GM12878 (cell line): ENCODE data around the gene CGB5. TPM values are rescaled to one million over a fixed set of nuclear protein-coding genes. Genes with fewer than 3 reads are reported as not detected.

Source experiments
- CEBPB ChIP-seq, 2 experiments: fragments of 150-350 bp in 1 of 2; IDR thresholded peaks; 2 replicates each; pipeline ENCODE4 v1.6.1; 2012 to 2014; ENCODE audit warnings: low read depth in 2 of 2, low read length in 2 of 2, borderline replicate concordance in 1 of 2, inconsistent platforms in 1 of 2
- CREM ChIP-seq: IDR thresholded peaks from 2 replicates; pipeline ENCODE4 v1.6.1; 2014; ENCODE audit warnings: antibody characterized with exemption, low read depth
- IKZF2 ChIP-seq, 2 experiments: fragments of 450-650 bp; IDR thresholded peaks; 2 replicates each; pipeline ENCODE4 v1.6.1; 2017; ENCODE audit warnings: mild to moderate bottlenecking in 2 of 2, moderate library complexity in 2 of 2
- KLF5 ChIP-seq: fragments of 450-650 bp; IDR thresholded peaks from 2 replicates; pipeline ENCODE4 v1.6.1; 2014; ENCODE audit warnings: mild to moderate bottlenecking; ENCODE audit not compliant: partially characterized antibody
- RCOR1 ChIP-seq: conservative IDR thresholded peaks from 2 replicates; pipeline ENCODE4 v1.6.1; 2012; ENCODE audit warnings: low read depth, low read length, improper control_type of control experiment
- SMAD5 ChIP-seq: IDR thresholded peaks from 2 replicates; pipeline ENCODE4 v1.6.1; 2016; ENCODE audit warnings: antibody characterized with exemption, low read depth
- SMC3 ChIP-seq: IDR thresholded peaks from 2 replicates; pipeline ENCODE4 v1.6.1; 2011; ENCODE audit warnings: low read length, improper control_type of control experiment, borderline replicate concordance
- SP1 ChIP-seq: IDR thresholded peaks from one replicate; pipeline ENCODE4 v1.6.1; 2011; ENCODE audit warnings: low read depth, low read length
- polyA plus RNA-seq, 11 experiments: library from polyadenylated mRNA; depleted of rRNA in 4 of 11; unstranded in 6 of 11; stranded (reverse) in 5 of 11; fragments of >200 nt; fragmentation: Nextera tagmentation in 4 of 11; fragmentation: Illumina TruSeq in 1 of 11; extraction: Ambion mirVana in 4 of 11; extraction: Trizol in 1 of 11; gene quantifications; 1 replicate in 1 of 11; 2 replicates in 10 of 11; pipeline versions ENCODE4 v1.2.1 to v1.2.3, GENCODE V29; 2011 to 2016; ENCODE audit warnings: inconsistent platforms in 2 of 11, missing spikeins in 2 of 11, low read depth in 1 of 11
- total RNA-seq, 4 experiments: library from RNA; depleted of rRNA in 3 of 4; stranded (reverse); fragments of >200 nt in 3 of 4; fragmentation: Illumina TruSeq in 1 of 4; extraction: Trizol in 1 of 4; gene quantifications; 2 replicates each; pipeline versions ENCODE4 v1.2.1 to v1.2.3, GENCODE V29; 2013 to 2021
- TF ChIP-seq, protein P1 (sequence below): fragments of 450-650 bp; IDR thresholded peaks from 2 replicates; pipeline ENCODE4 v1.6.1; 2016; ENCODE audit warnings: mild to moderate bottlenecking, moderate library complexity, borderline replicate concordance
- TF ChIP-seq, protein P2 (sequence below): IDR thresholded peaks from 2 replicates; pipeline ENCODE4 v1.6.1; 2012; ENCODE audit warnings: low read length, inconsistent platforms
- TF ChIP-seq, protein P3 (sequence below): fragments of 450-650 bp; formaldehyde crosslinking; IDR thresholded peaks from 2 replicates; pipeline ENCODE4 v1.4.0; 2020; ENCODE audit warnings: mild to moderate bottlenecking, moderate library complexity
- TF ChIP-seq, protein P4 (sequence below): fragments of 450-650 bp; IDR thresholded peaks from 2 replicates; pipeline ENCODE4 v1.6.1; 2017; ENCODE audit warnings: mild to moderate bottlenecking, moderate library complexity
- TF ChIP-seq, protein P5 (sequence below): fragments of 450-650 bp; IDR thresholded peaks from 2 replicates; pipeline ENCODE4 v1.6.1; 2017; ENCODE audit warnings: low read depth, mild to moderate bottlenecking, moderate library complexity

Gene CGB5
- total and polyA plus RNA-seq, 10 of the 15 experiments (the other 5 are each of a cell fraction or from before 2014, with no cell fraction given): not detected

DNA sequence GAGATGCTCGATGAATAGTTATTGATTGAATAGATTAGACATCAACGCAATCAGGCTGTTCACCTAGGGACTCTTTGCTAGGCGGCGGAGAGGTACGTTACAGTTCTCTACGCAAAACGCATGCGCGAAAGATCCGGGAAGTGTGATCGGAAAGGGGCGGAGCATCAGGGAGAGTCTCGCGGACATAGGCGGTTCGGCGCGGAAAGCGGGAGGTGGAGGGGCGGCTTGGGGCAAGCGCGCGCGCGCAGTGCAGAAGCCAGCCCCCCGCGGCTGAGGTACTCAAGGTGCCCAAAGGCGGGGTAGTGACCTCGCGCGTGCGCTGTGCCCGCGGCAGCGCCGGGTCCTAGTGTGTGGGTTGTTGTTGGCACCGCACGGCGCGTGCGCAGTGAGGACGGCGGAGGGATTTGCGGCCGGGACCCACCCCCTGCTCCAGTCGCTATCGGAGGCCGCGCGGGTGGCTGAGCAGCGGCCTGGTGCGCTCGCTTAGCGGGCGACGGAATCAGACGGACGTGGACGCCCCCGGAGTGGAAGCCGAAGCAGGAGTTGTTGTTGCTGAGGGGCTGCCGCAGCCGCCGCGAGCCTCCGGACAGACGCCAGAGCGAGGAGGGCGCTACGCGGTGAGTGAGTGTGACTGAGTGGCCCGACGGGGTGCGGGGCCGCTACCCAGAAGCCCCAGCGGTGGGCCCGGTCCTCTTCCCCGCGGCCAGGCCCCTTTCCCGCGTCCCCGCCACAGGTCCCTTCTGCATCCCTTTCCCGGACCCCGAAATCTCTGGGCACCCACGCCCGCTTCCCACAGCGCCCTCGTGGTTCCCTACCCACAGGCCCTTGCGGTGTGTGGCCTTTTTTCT lies 41.6 kb downstream of the CGB5 start, which contains the start of gene SNRNP70 (continued):
- no peak for TF ChIP-seq SMC3
- TF ChIP-seq CEBPB (IDR thresholded peaks at IDR 0.05; ENCODE audit: borderline replicate concordance in 1 of 2, low read depth in 2 of 2, low read length in 2 of 2): no peak
- TF ChIP-seq, protein P1, sequence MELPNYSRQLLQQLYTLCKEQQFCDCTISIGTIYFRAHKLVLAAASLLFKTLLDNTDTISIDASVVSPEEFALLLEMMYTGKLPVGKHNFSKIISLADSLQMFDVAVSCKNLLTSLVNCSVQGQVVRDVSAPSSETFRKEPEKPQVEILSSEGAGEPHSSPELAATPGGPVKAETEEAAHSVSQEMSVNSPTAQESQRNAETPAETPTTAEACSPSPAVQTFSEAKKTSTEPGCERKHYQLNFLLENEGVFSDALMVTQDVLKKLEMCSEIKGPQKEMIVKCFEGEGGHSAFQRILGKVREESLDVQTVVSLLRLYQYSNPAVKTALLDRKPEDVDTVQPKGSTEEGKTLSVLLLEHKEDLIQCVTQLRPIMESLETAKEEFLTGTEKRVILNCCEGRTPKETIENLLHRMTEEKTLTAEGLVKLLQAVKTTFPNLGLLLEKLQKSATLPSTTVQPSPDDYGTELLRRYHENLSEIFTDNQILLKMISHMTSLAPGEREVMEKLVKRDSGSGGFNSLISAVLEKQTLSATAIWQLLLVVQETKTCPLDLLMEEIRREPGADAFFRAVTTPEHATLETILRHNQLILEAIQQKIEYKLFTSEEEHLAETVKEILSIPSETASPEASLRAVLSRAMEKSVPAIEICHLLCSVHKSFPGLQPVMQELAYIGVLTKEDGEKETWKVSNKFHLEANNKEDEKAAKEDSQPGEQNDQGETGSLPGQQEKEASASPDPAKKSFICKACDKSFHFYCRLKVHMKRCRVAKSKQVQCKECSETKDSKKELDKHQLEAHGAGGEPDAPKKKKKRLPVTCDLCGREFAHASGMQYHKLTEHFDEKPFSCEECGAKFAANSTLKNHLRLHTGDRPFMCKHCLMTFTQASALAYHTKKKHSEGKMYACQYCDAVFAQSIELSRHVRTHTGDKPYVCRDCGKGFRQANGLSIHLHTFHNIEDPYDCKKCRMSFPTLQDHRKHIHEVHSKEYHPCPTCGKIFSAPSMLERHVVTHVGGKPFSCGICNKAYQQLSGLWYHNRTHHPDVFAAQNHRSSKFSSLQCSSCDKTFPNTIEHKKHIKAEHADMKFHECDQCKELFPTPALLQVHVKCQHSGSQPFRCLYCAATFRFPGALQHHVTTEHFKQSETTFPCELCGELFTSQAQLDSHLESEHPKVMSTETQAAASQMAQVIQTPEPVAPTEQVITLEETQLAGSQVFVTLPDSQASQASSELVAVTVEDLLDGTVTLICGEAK: peak; percentile 50; the same call in 1 of the 2 replicates
- TF ChIP-seq, protein P2, sequence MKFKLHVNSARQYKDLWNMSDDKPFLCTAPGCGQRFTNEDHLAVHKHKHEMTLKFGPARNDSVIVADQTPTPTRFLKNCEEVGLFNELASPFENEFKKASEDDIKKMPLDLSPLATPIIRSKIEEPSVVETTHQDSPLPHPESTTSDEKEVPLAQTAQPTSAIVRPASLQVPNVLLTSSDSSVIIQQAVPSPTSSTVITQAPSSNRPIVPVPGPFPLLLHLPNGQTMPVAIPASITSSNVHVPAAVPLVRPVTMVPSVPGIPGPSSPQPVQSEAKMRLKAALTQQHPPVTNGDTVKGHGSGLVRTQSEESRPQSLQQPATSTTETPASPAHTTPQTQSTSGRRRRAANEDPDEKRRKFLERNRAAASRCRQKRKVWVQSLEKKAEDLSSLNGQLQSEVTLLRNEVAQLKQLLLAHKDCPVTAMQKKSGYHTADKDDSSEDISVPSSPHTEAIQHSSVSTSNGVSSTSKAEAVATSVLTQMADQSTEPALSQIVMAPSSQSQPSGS: no peak
- peak; percentile 46 for TF ChIP-seq CREM
- peak; percentile 95 for TF ChIP-seq SMAD5
- TF ChIP-seq, protein P3, sequence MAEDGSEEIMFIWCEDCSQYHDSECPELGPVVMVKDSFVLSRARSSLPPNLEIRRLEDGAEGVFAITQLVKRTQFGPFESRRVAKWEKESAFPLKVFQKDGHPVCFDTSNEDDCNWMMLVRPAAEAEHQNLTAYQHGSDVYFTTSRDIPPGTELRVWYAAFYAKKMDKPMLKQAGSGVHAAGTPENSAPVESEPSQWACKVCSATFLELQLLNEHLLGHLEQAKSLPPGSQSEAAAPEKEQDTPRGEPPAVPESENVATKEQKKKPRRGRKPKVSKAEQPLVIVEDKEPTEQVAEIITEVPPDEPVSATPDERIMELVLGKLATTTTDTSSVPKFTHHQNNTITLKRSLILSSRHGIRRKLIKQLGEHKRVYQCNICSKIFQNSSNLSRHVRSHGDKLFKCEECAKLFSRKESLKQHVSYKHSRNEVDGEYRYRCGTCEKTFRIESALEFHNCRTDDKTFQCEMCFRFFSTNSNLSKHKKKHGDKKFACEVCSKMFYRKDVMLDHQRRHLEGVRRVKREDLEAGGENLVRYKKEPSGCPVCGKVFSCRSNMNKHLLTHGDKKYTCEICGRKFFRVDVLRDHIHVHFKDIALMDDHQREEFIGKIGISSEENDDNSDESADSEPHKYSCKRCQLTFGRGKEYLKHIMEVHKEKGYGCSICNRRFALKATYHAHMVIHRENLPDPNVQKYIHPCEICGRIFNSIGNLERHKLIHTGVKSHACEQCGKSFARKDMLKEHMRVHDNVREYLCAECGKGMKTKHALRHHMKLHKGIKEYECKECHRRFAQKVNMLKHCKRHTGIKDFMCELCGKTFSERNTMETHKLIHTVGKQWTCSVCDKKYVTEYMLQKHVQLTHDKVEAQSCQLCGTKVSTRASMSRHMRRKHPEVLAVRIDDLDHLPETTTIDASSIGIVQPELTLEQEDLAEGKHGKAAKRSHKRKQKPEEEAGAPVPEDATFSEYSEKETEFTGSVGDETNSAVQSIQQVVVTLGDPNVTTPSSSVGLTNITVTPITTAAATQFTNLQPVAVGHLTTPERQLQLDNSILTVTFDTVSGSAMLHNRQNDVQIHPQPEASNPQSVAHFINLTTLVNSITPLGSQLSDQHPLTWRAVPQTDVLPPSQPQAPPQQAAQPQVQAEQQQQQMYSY (CRISPR knock-in tag): no peak
- TF ChIP-seq, protein P4, sequence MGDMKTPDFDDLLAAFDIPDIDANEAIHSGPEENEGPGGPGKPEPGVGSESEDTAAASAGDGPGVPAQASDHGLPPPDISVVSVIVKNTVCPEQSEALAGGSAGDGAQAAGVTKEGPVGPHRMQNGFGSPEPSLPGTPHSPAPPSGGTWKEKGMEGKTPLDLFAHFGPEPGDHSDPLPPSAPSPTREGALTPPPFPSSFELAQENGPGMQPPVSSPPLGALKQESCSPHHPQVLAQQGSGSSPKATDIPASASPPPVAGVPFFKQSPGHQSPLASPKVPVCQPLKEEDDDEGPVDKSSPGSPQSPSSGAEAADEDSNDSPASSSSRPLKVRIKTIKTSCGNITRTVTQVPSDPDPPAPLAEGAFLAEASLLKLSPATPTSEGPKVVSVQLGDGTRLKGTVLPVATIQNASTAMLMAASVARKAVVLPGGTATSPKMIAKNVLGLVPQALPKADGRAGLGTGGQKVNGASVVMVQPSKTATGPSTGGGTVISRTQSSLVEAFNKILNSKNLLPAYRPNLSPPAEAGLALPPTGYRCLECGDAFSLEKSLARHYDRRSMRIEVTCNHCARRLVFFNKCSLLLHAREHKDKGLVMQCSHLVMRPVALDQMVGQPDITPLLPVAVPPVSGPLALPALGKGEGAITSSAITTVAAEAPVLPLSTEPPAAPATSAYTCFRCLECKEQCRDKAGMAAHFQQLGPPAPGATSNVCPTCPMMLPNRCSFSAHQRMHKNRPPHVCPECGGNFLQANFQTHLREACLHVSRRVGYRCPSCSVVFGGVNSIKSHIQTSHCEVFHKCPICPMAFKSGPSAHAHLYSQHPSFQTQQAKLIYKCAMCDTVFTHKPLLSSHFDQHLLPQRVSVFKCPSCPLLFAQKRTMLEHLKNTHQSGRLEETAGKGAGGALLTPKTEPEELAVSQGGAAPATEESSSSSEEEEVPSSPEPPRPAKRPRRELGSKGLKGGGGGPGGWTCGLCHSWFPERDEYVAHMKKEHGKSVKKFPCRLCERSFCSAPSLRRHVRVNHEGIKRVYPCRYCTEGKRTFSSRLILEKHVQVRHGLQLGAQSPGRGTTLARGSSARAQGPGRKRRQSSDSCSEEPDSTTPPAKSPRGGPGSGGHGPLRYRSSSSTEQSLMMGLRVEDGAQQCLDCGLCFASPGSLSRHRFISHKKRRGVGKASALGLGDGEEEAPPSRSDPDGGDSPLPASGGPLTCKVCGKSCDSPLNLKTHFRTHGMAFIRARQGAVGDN: peak; percentile 84
- peak in 1 of 2 experiments; percentile 52; a peak in 1 of 4 replicates for TF ChIP-seq IKZF2 (IDR thresholded peaks at IDR 0.05)
- TF ChIP-seq KLF5: peak; percentile 92
- TF ChIP-seq, protein P5, sequence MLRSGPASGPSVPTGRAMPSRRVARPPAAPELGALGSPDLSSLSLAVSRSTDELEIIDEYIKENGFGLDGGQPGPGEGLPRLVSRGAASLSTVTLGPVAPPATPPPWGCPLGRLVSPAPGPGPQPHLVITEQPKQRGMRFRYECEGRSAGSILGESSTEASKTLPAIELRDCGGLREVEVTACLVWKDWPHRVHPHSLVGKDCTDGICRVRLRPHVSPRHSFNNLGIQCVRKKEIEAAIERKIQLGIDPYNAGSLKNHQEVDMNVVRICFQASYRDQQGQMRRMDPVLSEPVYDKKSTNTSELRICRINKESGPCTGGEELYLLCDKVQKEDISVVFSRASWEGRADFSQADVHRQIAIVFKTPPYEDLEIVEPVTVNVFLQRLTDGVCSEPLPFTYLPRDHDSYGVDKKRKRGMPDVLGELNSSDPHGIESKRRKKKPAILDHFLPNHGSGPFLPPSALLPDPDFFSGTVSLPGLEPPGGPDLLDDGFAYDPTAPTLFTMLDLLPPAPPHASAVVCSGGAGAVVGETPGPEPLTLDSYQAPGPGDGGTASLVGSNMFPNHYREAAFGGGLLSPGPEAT: peak; percentile 64
- peak; percentile 76 for TF ChIP-seq SP1
- peak; percentile 94 for TF ChIP-seq RCOR1
